ENCODE results near the gene BANF2.
"Not testable (repeated sequence)": the region's sequence is repeated elsewhere in the genome, so short reads cannot be mapped to it uniquely, and the experiment has no call there.

The BANF2 gene

DNA sequence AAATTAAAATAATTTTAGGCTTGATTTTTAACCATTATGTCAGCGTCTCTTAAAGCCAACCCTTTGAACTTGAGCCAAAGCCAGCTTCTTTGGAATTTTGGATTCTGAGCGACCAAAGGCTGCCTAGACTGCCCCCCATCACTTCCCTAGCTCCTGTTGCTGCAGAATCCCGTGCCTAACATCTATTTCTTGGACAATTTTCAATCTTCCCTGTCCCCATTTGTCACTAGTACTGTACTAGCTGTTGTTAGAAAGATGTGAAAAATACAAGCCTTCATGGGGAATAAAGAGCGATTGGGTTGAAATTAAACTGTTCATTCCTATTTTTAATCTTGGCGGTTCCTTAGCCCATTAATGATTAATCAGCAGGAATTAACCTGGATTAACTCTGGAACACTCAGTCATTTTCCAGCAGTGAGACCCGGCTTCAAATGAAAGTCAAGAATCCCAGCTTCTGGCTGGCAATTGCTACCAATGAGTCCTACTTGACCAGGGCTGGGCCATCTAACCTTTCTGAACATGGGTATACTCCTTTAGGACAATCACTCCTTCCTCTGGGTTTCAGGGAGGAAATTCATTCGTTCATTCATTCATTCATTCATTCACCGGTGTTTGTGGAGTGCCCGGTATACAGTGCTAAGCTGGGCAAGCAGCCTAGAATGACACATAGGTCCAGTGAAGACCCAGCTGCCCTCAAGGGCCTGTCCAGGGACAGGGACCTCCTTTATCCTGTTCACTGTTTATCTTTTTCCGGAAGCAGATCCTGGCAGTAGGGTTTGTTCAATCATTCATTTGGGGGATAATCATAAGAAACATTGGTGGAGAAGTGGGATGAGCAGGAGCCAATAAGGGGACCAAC is 16.3 kb upstream of the BANF2 start:
- DNase-seq, result no peak

DNA sequence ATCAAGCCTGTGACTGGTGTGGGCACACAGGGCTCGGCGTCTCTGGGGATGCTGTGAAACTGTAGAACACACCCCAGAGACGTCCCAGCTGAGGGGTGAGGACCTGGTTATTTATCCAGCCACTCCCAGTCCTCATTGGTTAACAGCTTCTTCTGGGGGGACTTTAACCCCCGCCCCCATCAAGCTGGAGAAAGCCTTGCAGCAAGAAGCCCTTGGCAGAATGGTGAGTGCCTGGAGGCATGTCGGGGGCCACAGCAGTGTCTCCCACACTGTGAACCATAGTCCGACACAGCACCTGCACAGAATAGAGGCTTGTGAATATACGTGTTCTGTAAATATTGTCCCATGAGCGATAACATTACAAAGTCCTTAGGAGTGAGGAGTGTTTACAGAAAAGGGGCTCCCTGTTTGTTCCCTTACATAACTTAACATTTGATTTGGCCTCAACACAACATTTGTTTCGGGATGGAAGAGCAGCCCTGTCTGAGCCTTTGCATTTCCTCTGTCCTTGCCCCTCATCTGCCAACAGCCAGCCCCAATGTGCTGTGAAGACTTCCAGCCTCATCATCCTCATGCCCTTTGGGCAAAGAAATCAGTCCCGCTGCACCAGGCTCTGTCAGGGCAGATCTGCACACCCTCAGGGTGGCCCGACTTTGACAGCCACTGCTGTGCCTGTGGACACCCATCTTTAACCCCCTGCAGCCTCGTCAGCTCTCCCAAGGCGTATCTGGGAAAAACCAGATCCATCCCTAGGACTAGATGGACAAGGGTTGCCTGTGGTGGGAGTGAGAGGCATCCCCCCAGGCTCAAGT is 15.5 kb upstream of the BANF2 start:
- no peak for DNase-seq

DNA sequence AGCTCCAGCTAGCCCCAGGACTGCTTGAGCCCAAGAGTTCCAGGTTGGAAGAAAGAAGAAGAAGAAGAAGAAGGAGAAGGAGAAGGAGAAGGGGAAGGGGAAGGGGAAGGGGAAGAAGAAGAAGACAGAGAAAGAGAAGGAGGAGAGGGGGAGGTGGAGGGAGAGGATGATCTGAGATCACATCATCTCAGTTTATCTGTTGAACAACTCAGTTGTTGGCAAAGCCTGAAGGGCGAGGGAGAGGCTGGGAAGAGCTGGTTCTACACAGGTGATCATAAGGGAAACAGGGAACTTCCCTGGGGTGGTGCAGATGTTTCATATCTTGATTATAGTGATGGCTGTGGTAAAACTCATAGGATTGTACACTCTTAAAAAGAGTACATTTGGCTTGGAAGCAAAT is 14.6 kb upstream of the BANF2 start:
- no peak for DNase-seq

DNA sequence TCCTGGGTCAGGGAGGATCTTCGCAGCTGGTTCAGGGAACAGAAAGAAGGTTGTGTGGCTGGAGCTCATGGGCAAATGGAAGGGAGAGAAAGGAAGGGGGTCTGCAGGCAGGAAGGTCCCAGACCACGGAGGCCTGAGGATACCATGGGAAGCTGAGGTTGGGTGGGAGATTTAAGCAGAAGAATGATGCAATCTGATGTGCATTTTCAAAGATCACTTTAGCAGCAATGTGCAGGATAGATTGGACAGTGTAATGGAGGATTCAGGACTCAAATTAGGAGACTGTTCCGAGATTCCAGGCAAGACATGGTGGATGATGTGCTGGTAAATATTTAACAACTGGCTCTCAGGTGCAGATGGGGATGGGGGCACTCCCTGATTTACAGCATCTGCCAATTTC is 12.0 kb upstream of the BANF2 start:
- DNase-seq, result no peak

DNA sequence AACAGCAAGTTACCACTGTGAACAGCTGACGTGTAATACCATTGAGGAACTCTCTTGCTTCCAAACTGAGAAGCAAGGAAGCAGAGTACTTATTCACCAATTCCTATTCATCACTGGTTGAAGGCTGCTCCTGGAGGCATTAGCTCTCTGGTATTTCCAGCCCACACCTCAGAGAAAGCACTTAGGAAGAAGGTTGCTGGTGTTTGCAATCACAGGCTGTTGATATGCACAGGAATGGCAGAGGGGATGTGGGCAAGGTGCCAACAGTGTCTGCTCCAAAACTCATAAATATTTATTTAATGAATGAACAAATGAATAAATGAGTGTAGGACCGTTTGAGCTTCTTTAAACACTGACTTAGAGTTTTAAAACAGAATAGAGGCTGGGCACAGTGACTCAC is 10.8 kb upstream of the BANF2 start:
- DNase-seq, result no peak

DNA sequence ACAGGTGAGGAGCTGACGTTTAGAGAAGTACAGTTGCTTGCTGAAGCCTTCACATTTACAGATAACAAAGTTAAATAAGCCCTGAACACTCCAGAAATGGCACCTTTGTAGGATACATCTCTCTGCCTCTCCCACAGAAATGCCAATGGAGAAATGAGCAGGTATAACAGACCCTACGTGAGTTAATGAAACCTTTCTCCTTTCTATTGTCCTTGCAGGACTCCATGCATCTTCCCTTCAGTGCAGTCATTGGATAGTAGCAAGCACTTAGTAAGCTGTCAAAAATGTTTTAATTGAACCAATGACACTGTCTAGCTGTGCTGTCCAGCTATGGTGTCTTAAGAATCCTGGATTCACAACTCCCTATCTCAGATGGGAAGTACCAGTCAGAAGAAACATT is 9.6 kb upstream of the BANF2 start:
- no peak for DNase-seq

DNA sequence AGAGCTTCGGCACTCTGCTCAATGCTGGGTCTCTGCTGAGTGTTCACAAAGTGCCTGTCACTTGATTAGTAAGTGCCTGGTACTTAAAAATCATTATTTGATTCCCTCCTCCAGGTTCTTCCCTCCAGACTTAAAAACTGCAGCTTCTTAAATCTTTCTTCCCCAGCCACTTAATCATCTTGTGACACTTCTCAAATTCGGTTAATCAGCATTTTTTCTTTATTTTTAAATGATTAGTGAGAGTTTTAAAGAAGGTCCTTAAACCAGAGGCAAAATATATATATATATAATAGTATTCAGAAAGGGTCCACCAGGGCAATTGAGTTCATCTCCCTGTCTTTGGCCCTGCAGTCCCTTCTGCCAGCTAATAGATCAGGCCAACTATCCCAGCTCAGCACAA is 8.0 kb upstream of the BANF2 start:
- no peak for DNase-seq

DNA sequence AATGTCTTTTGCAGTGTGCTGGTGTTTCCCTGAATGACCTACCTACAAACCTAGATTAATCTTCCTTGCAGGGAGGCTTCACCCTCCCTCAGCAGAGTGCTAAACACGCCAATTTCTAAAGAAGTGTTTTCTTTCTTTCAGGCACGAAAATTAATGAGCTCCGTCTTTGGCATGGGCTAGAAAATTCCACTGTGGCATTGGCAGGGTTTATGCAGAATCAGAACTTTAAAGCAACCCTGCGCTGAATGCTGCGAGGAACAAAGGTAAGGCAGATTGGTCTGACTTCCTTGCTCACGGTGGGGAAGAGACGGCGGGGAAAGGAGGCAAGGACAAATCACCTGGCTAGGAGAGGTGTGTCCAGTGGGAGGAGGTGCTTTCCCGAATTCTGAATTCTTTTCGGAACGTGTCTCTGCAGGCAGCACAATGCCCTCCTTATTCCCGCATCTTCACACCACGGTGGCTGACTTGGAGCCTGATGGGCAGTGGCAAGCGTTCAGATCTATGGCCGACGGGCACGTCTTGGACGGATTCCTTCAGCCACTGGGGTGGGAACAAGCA is 6.2 kb upstream of the BANF2 start:
- DNase-seq, result no peak

DNA sequence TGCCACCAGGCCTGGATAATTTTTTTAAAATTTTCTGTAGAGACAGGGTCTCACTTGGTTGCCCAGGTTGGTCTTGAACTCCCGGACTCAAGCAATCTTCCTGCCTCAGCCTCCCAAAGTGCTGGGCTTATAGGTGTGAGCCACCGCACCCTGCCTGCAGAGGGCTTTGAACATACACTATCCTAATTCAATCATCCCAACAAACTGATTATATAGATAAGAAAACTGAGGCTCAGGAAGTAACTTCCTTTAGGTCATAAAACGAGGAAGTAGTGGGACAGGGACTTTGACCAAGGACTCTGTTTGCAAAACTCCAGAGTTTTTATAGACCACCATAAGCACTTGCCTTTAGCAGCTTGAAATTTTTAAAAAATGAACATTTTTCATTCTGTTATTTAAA is 5.0 kb upstream of the BANF2 start:
- no peak for DNase-seq

DNA sequence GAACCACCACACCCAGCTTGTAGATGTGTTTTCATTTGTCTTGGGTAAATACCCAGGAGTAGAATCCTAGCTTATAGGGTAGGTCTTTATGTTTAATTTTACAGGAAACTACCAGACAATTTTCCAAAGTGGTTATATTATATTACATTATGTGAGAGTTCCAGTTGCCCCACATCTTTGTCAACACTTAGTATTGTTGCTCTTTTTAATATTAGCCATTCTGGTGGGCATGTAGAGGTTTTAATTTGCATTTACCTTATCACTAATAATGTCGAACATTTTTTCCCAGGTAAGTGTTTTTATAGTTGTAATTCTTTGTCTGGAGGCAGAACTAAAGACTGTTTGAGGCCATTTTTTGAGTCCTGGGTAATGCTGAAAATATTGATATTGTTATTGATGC is 3.5 kb upstream of the BANF2 start:
- no peak for DNase-seq

DNA sequence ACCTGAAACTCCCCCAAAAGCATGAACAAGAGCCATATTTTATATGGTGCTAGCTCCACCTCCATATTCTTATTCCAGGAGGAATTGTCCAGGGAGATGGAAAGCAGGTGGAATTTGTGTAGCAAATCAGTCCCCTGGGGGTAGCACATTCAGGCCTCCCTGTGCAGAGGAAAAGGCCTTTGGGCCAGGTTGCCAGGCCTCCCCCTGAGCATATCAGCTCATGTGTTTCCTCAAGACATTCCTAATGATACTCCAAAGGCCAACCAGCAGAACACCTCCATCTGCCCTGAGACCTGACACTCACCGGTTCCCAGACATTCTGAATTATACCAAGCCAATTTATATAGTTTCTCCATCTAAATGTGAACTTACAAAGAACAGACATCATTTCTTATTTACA is 2.6 kb upstream of the BANF2 start:
- DNase-seq, result no peak

DNA sequence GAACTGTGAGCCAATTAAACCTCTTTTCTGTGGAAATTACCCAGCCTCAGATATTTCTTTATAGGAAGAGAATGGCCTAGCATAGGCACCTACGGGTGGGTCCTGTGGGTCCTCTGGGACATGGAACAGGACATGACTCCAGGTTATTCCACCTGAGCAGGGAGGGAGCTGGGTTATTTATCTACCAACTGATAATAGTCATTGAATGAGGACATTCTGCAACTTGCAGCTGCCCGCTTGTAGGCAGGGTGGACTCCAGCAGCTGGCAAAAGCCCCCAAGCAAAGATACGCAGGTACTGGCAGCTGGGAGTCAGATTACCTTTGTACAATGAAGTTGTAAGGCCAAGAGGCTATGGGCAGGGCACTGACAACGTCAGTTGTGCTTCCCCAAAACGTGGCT is 1.4 kb upstream of the BANF2 start:
- no peak for DNase-seq

DNA sequence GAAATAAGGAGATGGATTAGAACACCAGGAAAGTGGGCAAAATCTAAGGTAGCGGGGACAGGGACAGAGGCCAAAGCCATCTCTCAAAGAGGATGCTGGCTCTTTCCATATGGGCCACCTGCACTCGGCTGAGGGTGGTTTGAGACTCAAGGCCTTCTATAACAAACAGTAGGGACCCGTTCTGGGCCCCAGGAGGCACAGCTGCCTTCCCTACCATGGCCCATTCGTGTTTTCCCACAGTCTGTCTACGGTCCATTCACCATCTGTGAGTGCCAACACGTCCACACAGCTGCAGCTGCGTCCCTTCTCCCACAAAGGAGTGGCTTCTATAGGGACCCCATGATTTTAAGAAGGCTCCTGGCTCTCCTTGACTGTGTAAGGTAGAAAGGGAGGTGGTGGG is 871 bp downstream of the BANF2 start:
- DNase-seq, result no peak

DNA sequence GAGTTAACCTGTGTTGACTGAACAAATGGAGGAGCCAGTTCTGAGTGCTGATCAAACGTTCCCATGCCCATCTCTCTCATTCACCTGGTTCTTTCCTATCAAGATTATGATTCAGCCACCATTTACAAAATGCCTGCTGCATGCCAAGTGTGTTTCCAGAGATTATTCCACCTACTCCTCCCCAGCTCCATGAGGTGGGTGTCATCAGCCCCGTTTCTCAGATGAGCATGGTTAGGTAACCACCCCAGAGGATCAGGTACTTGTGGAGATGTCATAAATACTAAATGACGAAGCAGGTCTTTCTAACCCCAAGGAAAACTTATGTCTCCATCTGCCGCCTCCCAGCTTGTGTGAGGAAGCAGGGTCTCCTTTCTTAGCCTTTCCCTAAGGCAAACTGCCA is 2.1 kb downstream of the BANF2 start:
- DNase-seq, result no peak

DNA sequence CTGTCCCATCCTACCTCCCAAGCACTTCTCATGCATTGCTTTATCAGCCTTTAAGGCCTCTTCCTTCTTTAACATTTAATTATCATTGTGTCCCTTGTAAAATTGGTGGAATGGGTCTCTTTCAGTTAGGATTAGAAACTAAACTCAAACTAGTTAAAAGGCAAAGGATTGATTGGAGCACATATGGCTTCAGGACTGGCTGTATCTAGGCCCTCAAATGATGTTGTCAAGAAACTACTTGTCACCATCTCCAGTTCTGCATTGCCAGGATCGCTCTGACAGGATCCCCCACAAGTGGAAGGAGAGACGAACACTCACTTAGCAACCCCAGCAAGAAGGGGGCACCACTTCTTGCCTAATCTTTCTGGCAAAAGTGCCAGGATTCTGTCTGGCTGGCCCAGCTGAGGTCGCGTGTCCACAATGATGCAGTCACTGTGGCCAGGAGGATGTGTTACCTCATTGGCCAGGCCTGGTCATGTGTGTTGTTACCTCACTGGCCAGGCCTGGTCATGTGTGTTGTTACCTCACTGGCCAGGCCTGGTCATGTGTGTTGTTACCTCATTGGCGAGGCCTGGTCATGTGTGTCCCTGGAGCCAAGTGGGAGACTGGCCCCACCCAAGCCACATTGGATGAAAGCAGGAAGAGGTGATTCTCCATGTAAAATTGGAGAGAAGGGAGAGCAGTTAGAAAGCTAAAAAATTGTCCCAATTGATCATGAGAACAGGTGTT is 5.0 kb downstream of the BANF2 start:
- DNase-seq, result no peak

DNA sequence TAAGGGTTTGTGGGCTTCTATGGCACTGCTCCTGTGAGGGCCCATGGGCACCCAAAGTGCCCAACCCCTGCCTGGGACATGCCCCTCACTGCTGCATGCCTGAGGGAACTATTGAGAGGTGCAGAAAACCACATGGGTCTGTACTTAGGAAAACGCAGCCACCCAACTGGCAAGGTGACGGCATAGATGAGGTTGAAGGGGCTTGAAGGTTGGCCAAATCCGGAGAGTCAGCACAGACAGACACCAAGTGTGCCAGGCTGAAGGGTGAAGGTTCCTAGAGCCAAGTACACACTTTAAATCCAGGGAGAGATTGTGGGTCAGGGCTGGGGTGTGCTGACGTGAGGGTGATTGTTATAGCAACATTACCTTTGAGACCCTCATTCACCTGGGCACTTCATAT is 6.2 kb downstream of the BANF2 start:
- no peak for DNase-seq

DNA sequence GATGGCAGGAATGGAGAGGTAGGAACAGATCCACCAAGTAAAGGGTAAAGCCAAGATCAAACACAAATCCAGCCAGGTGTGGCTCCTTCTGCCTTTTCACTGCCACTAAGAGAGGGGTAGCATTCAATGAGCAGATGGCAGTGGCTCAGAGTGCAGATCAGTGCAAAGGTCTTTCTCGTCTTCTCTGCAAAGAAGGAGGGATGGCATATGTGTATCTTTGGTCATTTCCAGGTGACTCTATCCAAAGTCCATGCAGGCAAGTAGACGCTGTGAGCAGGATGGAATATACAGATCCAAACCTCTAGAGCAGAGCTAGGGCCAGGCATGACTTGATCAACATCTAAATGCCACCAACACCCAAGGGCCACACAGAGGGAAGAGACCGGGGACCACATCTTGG is 6.9 kb downstream of the BANF2 start:
- no peak for DNase-seq

DNA sequence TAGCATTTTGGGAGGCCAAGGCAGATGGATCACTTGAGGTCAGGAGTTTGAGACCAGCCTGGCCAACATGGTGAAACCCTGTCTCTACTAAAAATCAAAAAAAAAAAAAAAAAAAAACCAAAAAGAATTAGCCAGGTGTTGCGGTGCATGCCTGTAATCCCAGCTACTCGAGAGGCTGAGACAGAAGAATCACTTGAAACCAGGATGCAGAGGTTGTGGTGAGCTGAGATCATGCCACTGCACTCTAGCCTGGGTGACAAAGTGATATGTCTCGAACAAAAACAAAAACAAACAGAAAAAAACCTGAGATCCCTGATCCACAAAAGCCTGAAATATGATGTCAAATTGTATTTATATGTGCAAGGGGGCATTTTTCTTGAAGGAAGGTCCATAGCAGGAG is 8.2 kb downstream of the BANF2 start:
- not testable (repeated sequence) for DNase-seq

DNA sequence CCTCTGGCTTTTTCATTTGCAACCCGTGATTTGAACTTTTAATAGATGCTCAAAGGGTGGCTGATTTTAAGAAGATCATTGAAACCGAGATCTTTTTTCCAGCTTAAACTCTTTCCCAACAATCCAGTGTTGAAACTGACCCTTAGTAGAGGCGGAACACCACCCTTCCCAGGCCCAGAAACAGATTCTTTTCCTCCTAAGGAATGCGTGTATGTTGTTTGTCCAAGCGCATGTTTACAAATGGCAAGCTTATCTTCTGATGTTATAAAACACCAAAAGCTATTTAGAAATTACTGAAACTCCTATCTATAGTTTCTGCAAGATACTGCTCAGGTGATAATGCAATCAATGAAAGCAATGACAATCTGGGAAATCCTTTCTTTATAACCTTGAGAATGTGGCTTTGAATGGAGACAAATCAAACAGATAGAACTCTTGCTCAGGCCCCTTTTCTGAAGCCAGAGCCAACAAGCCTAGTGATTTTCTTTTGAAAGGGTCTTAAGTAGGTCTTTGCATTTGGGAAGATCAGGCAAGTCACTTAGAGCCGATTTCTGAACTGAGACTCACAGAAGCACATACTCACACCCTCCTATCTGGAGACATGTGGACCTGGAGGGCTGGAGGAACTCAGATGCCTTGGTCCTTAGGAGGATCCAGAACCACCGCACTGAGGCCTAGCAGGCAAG is 9.1 kb downstream of the BANF2 start:
- no peak for DNase-seq

DNA sequence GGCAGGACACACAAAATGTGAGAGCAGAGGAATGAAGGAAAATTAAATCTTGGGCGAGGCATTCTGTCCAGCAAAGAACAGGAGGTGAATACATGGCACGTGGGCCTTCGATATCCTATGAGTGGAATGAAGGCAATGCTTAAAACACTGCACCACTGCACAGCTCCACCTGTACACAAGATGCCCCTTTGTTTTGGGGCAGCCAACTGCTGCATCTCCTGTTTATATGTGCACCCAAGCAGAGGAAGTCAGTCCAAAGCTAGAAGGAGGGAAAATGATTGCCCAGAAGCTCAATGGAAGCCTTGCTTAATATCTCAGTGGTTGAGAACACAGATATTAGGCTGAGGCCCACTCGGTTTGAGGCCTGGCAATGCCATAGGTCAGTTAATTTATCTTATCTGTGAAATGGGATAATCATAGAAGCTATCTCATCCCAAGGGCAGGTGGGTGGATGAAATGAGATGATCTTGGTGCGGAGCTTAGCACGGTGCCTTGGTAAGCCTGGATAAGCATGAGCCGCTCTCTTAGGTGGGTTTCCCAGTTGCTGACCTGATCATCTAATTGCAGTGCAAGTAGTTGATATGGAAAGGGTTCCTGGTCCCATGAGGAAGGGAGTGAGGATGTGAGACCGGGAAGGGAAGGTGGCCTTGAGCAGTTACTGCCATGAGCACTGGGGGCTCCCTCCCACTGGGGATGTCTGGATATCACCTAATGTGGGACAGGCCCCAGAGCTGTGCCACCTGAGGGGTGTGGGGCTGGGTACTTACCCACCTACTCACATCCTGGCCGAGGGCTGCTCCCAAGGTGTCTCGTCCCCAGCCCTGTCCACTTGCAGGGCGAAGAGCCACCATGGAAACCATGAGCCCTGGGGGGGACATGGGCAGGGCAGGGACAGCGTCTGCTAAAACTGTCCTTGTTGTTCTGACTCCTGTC is 9.9 kb downstream of the BANF2 start:
- no peak for DNase-seq

DNA sequence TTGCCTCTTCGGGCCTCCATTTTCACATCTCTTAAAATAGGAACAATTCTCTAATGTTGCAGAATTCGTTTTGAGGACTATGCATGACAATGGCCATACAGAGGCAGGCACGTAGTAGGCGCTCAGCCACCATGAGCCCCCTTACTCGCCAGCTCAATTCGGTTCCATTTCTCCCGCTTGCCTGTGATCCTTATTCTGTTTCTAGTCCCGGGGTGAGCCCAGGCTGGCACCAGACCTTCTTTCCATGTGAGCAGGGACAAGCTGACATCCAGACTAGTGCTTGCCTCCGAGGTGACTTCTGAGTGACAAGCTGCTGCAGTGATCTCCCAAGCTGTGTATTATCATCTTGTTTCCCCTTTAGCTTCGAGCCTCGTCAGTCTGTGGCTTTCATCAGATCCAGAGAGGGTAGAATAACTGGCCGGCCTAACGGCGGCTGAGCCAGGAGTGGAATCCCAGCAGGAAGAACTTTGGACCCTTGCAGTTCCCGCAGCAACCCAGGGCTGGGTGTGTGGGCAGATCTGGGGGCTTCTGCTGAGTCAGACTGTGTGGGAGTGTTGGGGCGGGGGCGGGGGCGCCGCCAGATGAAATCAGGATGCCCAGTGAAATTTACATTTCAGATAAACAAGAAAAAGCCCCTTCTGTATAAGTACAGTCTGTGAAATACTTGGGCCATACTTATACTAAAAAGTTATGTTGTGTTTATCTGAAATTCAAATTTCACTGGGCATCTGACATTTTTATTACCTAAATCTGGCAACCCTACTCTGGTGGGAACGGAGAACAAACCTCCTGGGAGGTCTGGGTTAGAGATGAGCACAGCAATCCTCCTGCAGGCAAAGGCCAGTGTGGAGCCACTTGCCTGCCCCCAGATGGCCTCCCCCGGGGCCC is 10.9 kb downstream of the BANF2 start:
- no peak for DNase-seq

Data from HCEC 1CT (cell line).